GM12874 (cell line): ENCODE measurements around the gene BHLHE40.

Experiments
- CTCF ChIP-seq: IDR thresholded peaks from 2 replicates; pipeline ENCODE4 v1.5.1; 2011; ENCODE audit warnings: low read depth, mild to moderate bottlenecking, control low read depth, low read length, moderate library complexity; ENCODE audit not compliant: insufficient read depth

The BHLHE40 gene

DNA sequence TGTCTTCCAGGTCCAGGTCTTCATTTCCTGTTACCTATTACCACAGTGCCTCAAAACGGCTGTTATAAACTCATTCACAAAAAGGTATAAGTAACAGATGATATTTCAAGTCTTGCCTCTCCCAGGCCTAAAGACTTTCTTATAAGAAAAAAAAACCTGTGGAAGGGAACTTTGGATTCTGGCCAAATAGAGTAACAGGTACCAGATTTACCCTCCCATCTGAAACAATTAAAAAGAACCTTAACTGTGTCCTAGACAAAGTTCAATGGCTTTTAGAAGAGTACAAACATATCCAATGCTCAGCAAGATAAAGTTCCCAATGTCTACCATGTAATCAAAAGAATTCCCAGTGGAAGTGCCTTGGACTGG, 22.6 kb downstream of the BHLHE40 start:
- TF ChIP-seq CTCF = no peak

GRCh38 chr3:5002174-5002870, 23.1 kb downstream of the BHLHE40 start:
- no peak for TF ChIP-seq CTCF

GRCh38 chr3:5002871-5003247, 23.6 kb downstream of the BHLHE40 start:
- no peak for TF ChIP-seq CTCF

DNA sequence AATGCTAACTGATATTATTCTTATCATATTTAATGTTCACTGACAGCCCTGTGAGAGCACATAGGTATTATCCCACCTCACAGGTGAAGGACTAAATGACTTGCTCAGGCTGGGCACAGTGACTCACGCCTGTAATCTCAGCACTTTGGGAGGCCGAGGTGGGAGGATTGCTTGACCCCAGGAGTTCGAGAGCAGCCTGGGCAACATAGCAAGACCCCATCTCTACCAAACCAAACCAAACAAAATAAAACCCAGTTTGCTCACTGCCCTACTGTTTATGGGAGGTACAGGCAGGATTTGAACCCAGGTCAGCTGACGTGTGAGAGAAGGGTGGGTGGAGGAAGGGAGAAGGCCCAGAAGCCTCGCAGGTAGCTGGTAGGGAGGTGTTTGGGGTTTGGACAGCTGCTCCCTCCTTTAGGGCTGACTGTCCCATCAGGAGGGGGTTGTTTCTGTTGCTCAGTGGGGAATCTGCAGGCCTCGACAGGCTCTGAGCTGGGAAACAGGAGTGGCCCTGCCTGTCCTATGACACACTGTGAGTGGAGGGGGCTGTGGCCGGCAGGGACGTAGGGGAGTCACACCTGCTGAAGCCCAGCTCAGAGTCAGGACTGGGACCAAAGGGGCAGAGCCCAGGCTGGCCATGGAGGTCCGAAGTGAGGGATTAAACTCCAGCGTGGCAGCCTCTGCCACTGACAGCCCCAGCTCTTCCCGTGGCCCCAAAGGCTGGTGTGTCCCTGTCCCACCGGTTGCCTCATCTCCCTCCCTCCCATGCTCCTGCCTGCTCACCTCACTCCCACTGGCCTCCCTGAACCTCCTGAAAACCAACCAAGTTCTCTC, 25.3 kb downstream of the BHLHE40 start:
- no peak for TF ChIP-seq CTCF

DNA sequence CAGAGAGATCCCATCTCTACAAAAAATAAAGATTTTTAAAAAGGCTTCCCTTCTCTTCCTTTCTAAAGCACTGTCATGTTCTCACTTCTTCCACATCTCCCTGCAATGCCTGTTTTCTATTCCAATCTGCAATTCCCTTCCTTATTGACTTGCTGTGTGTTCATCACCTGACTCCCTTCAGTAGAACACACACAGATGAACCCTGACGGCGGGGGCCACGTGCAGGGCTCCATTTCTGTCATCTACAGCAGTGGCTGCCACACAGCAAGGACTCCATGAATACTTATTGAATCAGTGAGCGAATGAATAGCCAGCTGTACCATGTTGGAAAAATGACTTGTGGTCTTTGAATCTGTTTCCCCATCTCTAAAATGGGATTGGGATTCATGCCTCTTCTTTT, 26.1 kb downstream of the BHLHE40 start:
- TF ChIP-seq CTCF = no peak

- TF ChIP-seq CTCF = no peak
Observed at GRCh38 chr3:5006755-5007202, 27.5 kb downstream of the BHLHE40 start.

GRCh38 chr3:5007873-5008272, 28.6 kb downstream of the BHLHE40 start:
- TF ChIP-seq CTCF = no peak
